Pancreas (tissue), 10 donors: ENCODE data around the gene CORO1A. TPM values are rescaled to one million over a fixed set of nuclear protein-coding genes. Genes with fewer than 3 reads are reported as not detected.
A peak's percentile ranks its signal among the peaks of the same experiment; 100 is the strongest.

Experiments
- ATAC-seq, 4 donors: fragments of 200-7000 bp; cut with Tn5 transposase; one replicate each; pipeline versions ENCODE4 v1.8.0 to v1.9.1; 2020; ENCODE audit warnings: mild to moderate bottlenecking in 4 of 4, moderate library complexity in 4 of 4
- DNase-seq, 6 donors: peaks; one replicate each; pipeline ENCODE4 v3.0.0-alpha.2; 2020
- FAIRE-seq: peaks from 2 replicates; lab custom pipeline; 2012; peaks lifted over from hg19 to GRCh38; lab: Jason Lieb, UNC
- H3K27ac ChIP-seq, 4 donors: fragments of 200-600 bp; sonication (generic); 1 replicate in 3 of 4; 2 replicates in 1 of 4; pipeline versions ENCODE4 v1.5.0 to v1.8.0; 2020
- H3K27me3 ChIP-seq, 4 donors: fragments of 200-600 bp; one replicate each; pipeline ENCODE4 v1.8.0; 2021
- H3K36me3 ChIP-seq, 3 donors: fragments of 200-600 bp; sonication (generic) in 1 of 3; one replicate each; pipeline versions ENCODE4 v1.5.0 to v1.8.0; 2020 to 2021
- H3K4me1 ChIP-seq, 3 donors: fragments of 200-600 bp; one replicate each; pipeline ENCODE4 v1.8.0; 2021
- H3K4me3 ChIP-seq, 4 donors: fragments of 200-600 bp; sonication (generic) in 2 of 4; one replicate each; pipeline versions ENCODE4 v1.5.0 to v1.8.0; 2020 to 2021
- H3K9me3 ChIP-seq, 4 donors: fragments of 200-600 bp; one replicate each; pipeline ENCODE4 v1.8.0; 2021
- CTCF ChIP-seq, 4 donors: fragments of 200-600 bp; sonication (generic) in 3 of 4; IDR thresholded peaks; one replicate each; pipeline versions ENCODE4 v1.5.0 to v1.8.0; 2021; ENCODE audit warnings: antibody characterized with exemption in 4 of 4
- WGBS, 2 donors: extraction: QIAGEN DNeasy Blood & Tissue Kit; methylation state at CpG; one replicate each; pipeline ENCODE4 v1.1.7; 2013; 5-methylcytosine and 5-hydroxymethylcytosine counted together
- intact Hi-C, 3 donors: fragments of 100-400 bp; cut with DNase I; formaldehyde crosslinking; loops; one replicate each; pipeline versions ENCODE4 v1.11.1 to v1.14.2; 2022
- polyA plus RNA-seq, 2 donors: library from polyadenylated mRNA; stranded (reverse); fragments of 200-250 nt; gene quantifications; one replicate each; pipeline ENCODE4 v1.2.3, GENCODE V29; 2013
- total RNA-seq, 6 donors: library from RNA; stranded (reverse); fragmentation: NEBNext Ultra II Directional in 4 of 6; extraction: Animal tissue kit (Norgen Biotek cat#: 25700) in 4 of 6; gene quantifications; one replicate each; pipeline versions ENCODE4 v1.2.1 to v1.2.4, GENCODE V29; 2021 to 2023
- donor health status: healthy with polysubstance abuse.
- donor health status: DM: no; HTN: no; CAD: no; lungs with moderate emphysema.
- donor health status: DM: no; HTN: no; CAD: no.
- donor health status: control.
- donor health status: control.
- donor health status: Bipolar disorder and iron deficiency.
- donor health status: DM: yes; HTN: yes; CAD: no.
- donor health status: DM: no; HTN: no; CAD: no.
- donor health status: DM: no; HTN: no; CAD: no.
- donor health status: DM: yes; HTN: yes; CAD: no.

Gene CORO1A
- total and polyA plus RNA-seq, 8 donors, result 2.1 to 26.4 (median 11.3) TPM

DNA sequence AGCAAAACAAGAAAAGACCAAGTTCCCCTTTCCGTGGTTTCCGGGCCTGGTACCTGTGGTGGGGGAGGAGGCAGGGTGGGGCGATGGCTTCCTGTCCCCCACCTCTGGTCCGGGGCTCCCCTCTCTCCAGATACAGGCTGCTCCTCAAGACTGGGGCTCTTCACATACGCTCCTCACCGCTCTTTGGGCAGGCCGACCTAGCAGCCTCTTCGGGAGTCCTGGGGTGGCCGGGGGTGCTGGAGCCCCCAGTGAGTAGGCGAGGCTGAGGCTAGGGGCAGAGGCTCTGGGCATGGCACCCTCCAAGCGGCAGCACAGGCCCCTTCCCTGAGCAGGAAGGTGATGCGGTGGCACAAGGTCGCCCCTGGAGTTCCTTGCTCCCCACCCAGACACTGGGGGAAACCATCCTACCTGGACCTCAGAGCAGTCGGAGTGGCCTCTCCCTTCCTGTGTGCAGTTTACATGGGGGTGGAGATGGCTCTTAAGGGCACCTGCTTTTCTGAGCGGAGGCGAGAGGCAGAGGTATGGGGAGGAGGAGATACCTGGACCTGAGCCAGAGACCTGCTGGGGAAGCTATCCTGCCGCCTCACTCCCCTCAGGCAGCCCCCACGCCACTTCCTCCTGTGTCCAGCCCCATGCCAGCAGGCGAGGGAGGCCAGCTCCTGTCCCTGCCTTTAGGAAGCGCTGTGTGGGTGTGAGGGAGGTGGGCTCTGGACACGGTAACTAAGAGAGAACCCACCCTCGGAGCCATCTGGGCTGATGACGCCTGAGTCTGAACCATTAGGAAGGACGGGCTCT, 891 bp downstream of the CORO1A start:
- DNase-seq (peak in 5 of 6 donors; percentile 14 to 82 (median 37)), FAIRE-seq (no peak), ATAC-seq (no peak)
- no peak for TF ChIP-seq CTCF (IDR thresholded peaks at IDR 0.05)
- Histone ChIP-seq H3K4me1 (no peaks in the 10 kb centered on the region), H3K27ac (peak overlapping the region in 2 of 4 donors; percentile 37 to 39), H3K27me3 (no peaks in the 10 kb centered on the region), H3K4me3 (peak overlapping the region in 1 of 4 donors; percentile 63), H3K9me3 (no peaks in the 10 kb centered on the region), H3K36me3 (no peaks in the 10 kb centered on the region)
- 36 to 40% methylated on average over 24 of the region's 24 CpGs for WGBS, 2 donors
- intact Hi-C loops, result no loop called here

GRCh38 chr16:30184891-30185682, 1.7 kb downstream of the CORO1A start:
- H3K4me1 ChIP-seq, result no peaks in the 10 kb centered on the region
- WGBS, 2 donors, result 79 to 82% methylated on average over 13 of the region's 13 CpGs
- H3K4me3 ChIP-seq, result peak overlapping the region in 1 of 4 donors; percentile 63
- peak in 1 of 4 donors; percentile 1 for ATAC-seq
- peak in 4 of 6 donors; percentile 13 to 69 (median 46) for DNase-seq
- H3K27me3 ChIP-seq, result no peaks in the 10 kb centered on the region
- TF ChIP-seq CTCF (IDR thresholded peaks at IDR 0.05), result no peak
- H3K9me3 ChIP-seq, result no peaks in the 10 kb centered on the region
- no peaks in the 10 kb centered on the region for H3K36me3 ChIP-seq
- no peak for FAIRE-seq
- H3K27ac ChIP-seq, result peak overlapping the region in 2 of 4 donors; percentile 37 to 39
- intact Hi-C loops, result no loop called here

GRCh38 chr16:30185683-30186421, 2.5 kb downstream of the CORO1A start:
- ATAC-seq, result peak in 2 of 4 donors; percentile 24 to 34
- no peak for FAIRE-seq
- Histone ChIP-seq H3K36me3 (no peaks in the 10 kb centered on the region), H3K27me3 (no peaks in the 10 kb centered on the region), H3K27ac (peak overlapping the region in 2 of 4 donors; percentile 37 to 39), H3K4me1 (no peaks in the 10 kb centered on the region), H3K9me3 (no peaks in the 10 kb centered on the region), H3K4me3 (peak overlapping the region in 1 of 4 donors; percentile 63)
- intact Hi-C loops, result no loop called here
- no peak for TF ChIP-seq CTCF (IDR thresholded peaks at IDR 0.05)
- 80 to 89% methylated on average over 15 of the region's 15 CpGs for WGBS, 2 donors
- DNase-seq, result peak; percentile 8 to 73 (median 47)

- H3K27ac ChIP-seq, result no peak overlapping the region
- intact Hi-C loops, result no loop called here
- peak overlapping the region in 1 of 4 donors; percentile 63 for H3K4me3 ChIP-seq
- H3K27me3 ChIP-seq, result no peaks in the 10 kb centered on the region
- no peaks in the 10 kb centered on the region for H3K9me3 ChIP-seq
- no peak for FAIRE-seq
- 76 to 88% methylated on average over 9 of the region's 9 CpGs for WGBS, 2 donors
- no peaks in the 10 kb centered on the region for H3K36me3 ChIP-seq
- no peaks in the 10 kb centered on the region for H3K4me1 ChIP-seq
- no peak for ATAC-seq
- no peak for TF ChIP-seq CTCF (IDR thresholded peaks at IDR 0.05)
- DNase-seq, result no peak
Observed at GRCh38 chr16:30186444-30186781, 3.0 kb downstream of the CORO1A start.
